C4-2B (cell line): ENCODE data around the gene DLX3.

ENCODE experiments used
- CTCF ChIP-seq: fragments of 450-650 bp; conservative IDR thresholded peaks from 2 replicates; pipeline ENCODE4 v1.5.1; 2017; ENCODE audit warnings: mild to moderate bottlenecking
- ZFX ChIP-seq: fragments of 450-650 bp; IDR thresholded peaks from 2 replicates; pipeline ENCODE4 v1.6.1; 2017

- TF ChIP-seq CTCF (no peak), ZFX (no peak)
Measured at GRCh38 chr17:50036455-50037261, 41.6 kb upstream of the DLX3 start.
